ENCODE measurements around the gene NHLRC1. TPM values are rescaled to one million over a fixed set of nuclear protein-coding genes. Genes with fewer than 3 reads are reported as not detected.
"Not testable (repeated sequence)": the region's sequence is repeated elsewhere in the genome, so short reads cannot be mapped to it uniquely, and the experiment has no call there.

Gene NHLRC1
- total RNA-seq, 1 donor from 2014 or later: 0.72 TPM

DNA sequence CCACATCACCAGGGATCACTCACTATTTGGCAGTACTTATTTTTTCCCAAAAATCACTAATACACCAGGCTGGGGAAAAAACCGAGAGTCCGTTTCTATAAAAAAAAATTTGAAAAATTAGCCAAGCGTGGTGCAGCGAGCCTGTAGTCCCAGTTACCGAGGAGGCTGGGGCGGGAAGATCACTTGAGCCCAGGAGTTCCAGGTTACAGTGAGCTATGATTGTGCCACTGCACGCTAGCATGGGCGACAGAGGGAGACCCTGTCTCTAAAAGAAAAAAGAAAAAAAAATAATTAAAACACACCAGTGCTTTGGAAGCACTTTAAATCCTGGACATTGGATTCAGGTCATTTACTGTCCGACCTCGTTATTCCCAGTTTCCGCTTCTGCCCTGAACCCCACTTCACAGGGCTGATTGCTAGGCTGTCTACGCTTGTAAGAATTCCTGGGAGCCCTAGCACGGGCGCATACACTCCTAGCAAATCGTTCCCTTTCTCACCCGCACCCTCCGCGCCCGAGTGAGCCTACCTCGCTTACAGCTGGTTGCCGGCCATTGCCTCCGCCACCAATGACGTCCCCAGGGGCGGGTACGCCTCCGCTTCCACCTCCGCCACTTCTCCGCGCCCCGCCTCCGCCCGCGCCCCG lies 32.2 kb upstream of the NHLRC1 start, which contains the start of gene TPMT:
TSS of gene TPMT (minus strand) at position 571 of the 643 bp plus-strand sequence. CDS start 5,950 bp downstream, outside the sequence.
- DNase-seq (ENCODE audit: low read depth, low spot score): no peak
- Mint-ChIP-seq H3K36me3 (ENCODE audit: low read depth) (peaks cover under 1% of the 10 kb centered on the region), H3K27me3 (ENCODE audit: low read depth) (no peaks in the 10 kb centered on the region), H3K4me1 (peaks cover 31% of the 10 kb centered on the region), H3K9me3 (no peaks in the 10 kb centered on the region), H3K27ac (ENCODE audit: unreplicated experiment) (peak within 1 kb of the TSS; percentile 100), H3K4me3 (peak within 1 kb of the TSS; percentile 99)
- TF ChIP-seq, protein P1, sequence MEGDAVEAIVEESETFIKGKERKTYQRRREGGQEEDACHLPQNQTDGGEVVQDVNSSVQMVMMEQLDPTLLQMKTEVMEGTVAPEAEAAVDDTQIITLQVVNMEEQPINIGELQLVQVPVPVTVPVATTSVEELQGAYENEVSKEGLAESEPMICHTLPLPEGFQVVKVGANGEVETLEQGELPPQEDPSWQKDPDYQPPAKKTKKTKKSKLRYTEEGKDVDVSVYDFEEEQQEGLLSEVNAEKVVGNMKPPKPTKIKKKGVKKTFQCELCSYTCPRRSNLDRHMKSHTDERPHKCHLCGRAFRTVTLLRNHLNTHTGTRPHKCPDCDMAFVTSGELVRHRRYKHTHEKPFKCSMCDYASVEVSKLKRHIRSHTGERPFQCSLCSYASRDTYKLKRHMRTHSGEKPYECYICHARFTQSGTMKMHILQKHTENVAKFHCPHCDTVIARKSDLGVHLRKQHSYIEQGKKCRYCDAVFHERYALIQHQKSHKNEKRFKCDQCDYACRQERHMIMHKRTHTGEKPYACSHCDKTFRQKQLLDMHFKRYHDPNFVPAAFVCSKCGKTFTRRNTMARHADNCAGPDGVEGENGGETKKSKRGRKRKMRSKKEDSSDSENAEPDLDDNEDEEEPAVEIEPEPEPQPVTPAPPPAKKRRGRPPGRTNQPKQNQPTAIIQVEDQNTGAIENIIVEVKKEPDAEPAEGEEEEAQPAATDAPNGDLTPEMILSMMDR (conservative IDR thresholded peaks at IDR 0.05): no peak

DNA sequence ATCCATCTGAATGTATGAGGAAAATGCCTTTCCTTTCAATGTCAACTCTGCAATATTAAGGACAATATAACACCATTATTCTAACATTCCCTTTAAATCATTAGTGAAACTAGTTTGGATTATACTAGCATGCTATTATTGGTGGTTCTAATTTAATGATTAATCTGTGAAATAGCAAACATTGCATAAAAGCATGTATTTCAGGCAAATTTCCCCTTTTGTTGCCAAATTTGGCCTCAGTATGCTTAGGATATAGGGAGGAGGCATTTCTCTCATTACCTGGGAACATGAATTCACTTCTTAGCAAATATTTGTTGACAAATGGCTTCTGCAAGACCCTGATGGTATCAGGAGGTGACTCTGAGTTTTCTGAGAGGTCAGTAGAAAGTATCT lies 30.8 kb upstream of the NHLRC1 start:
- TF ChIP-seq, protein P1 (conservative IDR thresholded peaks at IDR 0.05): no peak
- no peaks in the 10 kb centered on the region for H3K27me3 Mint-ChIP-seq (ENCODE audit: low read depth)
- DNase-seq (ENCODE audit: low read depth, low spot score): no peak
- H3K4me1 Mint-ChIP-seq: peaks cover 31% of the 10 kb centered on the region
- H3K36me3 Mint-ChIP-seq (ENCODE audit: low read depth): no peaks in the 10 kb centered on the region
- peak overlapping the region; percentile 99 for H3K4me3 Mint-ChIP-seq
- no peak overlapping the region for H3K27ac Mint-ChIP-seq (ENCODE audit: unreplicated experiment)
- H3K9me3 Mint-ChIP-seq: no peaks in the 10 kb centered on the region

DNA sequence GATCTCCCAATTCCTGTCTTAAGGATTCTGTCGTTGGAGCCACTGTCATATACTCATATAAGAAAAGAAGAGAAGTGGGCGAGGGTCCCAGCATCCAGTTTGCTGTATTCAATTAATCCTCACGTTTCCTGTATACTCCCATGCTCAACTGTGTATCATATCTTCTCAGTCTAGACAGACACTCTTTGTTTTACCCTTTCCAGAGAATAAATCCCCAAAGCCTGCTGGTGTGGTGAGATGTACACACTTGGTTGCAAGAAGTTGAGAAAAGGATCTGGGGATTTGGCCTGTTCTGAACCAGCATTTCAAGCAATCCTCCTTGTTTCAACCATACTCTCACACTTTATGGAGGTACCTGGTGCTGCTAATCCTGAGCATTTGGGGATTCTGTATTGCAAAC lies 29.3 kb upstream of the NHLRC1 start:
- Mint-ChIP-seq H3K4me3 (no peak overlapping the region), H3K36me3 (ENCODE audit: low read depth) (no peaks in the 10 kb centered on the region), H3K27me3 (ENCODE audit: low read depth) (no peaks in the 10 kb centered on the region), H3K9me3 (no peaks in the 10 kb centered on the region), H3K4me1 (peaks cover 31% of the 10 kb centered on the region), H3K27ac (ENCODE audit: unreplicated experiment) (no peak overlapping the region)
- TF ChIP-seq, protein P1 (conservative IDR thresholded peaks at IDR 0.05): no peak
- no peak for DNase-seq (ENCODE audit: low read depth, low spot score)

DNA sequence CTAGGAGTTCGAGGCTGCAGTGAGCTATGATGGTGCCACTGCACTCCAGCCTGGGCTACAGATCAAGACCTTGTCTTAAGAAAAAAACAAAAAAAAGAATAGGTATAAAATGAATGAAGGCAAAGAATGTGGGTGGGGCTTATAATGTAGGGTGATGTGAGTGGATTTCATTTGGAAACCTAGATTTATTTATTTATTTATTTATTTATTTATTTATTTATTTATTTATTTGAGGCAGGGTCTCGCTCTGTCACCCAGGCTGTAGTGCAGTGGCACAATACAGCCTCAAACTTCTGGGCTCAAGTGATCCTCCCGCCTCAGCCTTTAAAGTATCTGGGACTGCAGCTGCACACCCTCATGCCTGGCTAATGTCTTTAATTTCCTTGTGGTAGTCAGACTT lies 28.9 kb upstream of the NHLRC1 start:
- not testable (repeated sequence) for H3K27me3 Mint-ChIP-seq (ENCODE audit: low read depth); H3K36me3 Mint-ChIP-seq (ENCODE audit: low read depth); H3K9me3 Mint-ChIP-seq; DNase-seq (ENCODE audit: low read depth, low spot score); H3K4me3 Mint-ChIP-seq; H3K27ac Mint-ChIP-seq (ENCODE audit: unreplicated experiment)
- peaks cover 31% of the 10 kb centered on the region for H3K4me1 Mint-ChIP-seq

DNA sequence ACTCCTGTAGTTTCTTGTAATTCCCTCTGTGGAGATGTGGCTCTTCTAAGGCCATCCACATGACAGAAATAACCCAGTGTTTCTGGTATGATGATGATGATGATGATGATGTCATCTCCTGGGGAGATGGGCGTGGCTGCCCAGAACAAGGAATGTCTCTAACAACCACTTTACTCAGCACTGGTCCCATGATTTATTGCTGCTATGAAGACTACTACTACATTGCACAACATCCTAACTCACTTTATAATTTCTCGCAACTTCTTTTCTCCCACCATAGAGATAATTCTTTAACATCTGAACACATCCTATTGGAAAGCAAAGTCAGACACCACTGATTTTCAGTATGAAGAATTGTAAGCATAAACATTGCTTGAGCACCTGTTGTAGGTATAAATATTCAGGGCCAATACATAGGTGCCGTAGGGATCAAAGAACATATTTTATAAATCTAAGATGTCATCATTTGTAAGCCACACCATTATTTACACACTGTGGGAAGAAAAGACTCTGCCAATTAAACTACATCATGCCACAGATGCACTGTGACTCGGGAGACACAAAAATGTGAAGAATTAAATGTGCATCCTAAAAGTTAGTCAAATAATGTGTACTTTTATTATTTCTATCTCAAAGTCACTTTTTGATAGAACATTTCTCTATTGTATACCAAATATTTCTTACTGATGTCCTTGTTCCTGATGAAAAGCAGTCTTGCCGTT lies 26.0 kb upstream of the NHLRC1 start:
- Mint-ChIP-seq H3K36me3 (ENCODE audit: low read depth) (no peaks in the 10 kb centered on the region), H3K27ac (ENCODE audit: unreplicated experiment) (no peak overlapping the region), H3K27me3 (ENCODE audit: low read depth) (no peaks in the 10 kb centered on the region), H3K4me3 (no peak overlapping the region), H3K9me3 (no peaks in the 10 kb centered on the region), H3K4me1 (peaks cover 15% of the 10 kb centered on the region)
- no peak for DNase-seq (ENCODE audit: low read depth, low spot score)
- TF ChIP-seq, protein P1 (conservative IDR thresholded peaks at IDR 0.05): no peak

DNA sequence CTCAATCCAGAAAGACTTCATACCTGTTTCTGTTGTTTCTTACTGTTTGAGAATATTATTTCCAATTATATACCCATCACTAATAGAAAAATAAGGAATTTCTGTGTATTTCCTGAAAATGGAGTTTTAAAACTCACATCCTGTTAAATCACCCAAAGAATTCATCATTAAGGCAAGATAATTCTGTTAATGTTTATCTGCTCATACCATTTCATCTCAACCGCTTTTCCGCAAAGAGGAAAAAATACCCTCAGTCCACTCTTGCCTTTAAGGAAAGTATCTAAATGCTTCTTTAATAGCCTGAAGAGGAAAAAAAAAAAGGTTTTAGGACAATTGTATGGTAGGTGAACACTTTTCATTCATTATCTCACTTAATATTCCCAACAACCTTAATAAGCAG lies 25.1 kb upstream of the NHLRC1 start:
- no peaks in the 10 kb centered on the region for H3K9me3 Mint-ChIP-seq
- TF ChIP-seq, protein P1 (conservative IDR thresholded peaks at IDR 0.05): no peak
- H3K4me3 Mint-ChIP-seq: no peak overlapping the region
- no peaks in the 10 kb centered on the region for H3K27me3 Mint-ChIP-seq (ENCODE audit: low read depth)
- H3K36me3 Mint-ChIP-seq (ENCODE audit: low read depth): no peaks in the 10 kb centered on the region
- peaks cover 9% of the 10 kb centered on the region for H3K4me1 Mint-ChIP-seq
- H3K27ac Mint-ChIP-seq (ENCODE audit: unreplicated experiment): no peak overlapping the region
- no peak for DNase-seq (ENCODE audit: low read depth, low spot score)
